ENCODE data around the gene CLDN9.

CLDN9 gene

GRCh38 chr16:2974319-2975056 is 38.2 kb upstream of the CLDN9 start:
- no peak for DNase-seq

GRCh38 chr16:2975161-2975795 is 37.4 kb upstream of the CLDN9 start:
- no peak for DNase-seq

- no peak for DNase-seq
Measured at GRCh38 chr16:2976201-2976600, 36.5 kb upstream of the CLDN9 start.

GRCh38 chr16:2976673-2977072 is 36.0 kb upstream of the CLDN9 start:
- DNase-seq, result no peak

- DNase-seq, result peak; percentile 32
Measured at GRCh38 chr16:2977440-2977839, 35.3 kb upstream of the CLDN9 start.

- DNase-seq, result no peak
Measured at GRCh38 chr16:2979669-2980226, 33.0 kb upstream of the CLDN9 start.

- peak; percentile 51 for DNase-seq
Measured at GRCh38 chr16:2980227-2981176, 32.2 kb upstream of the CLDN9 start, which contains the start of gene PKMYT1. Gene PKMYT1 (minus strand): TSS chr16:2980446. CDS start chr16:2979657, 789 bp downstream.

- no peak for DNase-seq
Measured at GRCh38 chr16:2981177-2981898, 31.4 kb upstream of the CLDN9 start.

GRCh38 chr16:2981899-2982250 is 30.8 kb upstream of the CLDN9 start:
- no peak for DNase-seq

- DNase-seq, result no peak
Measured at GRCh38 chr16:2982402-2982801, 30.3 kb upstream of the CLDN9 start.

- peak; percentile 26 for DNase-seq
Measured at GRCh38 chr16:2983706-2984136, 29.0 kb upstream of the CLDN9 start.

GRCh38 chr16:2985462-2985861 is 27.3 kb upstream of the CLDN9 start:
- DNase-seq, result peak; percentile 35

- peak; percentile 86 for DNase-seq
Measured at GRCh38 chr16:2985893-2986355, 26.8 kb upstream of the CLDN9 start.

- no peak for DNase-seq
Measured at GRCh38 chr16:2986623-2987188, 26.0 kb upstream of the CLDN9 start.

GRCh38 chr16:2987286-2987685 is 25.4 kb upstream of the CLDN9 start:
- DNase-seq, result no peak

- DNase-seq, result peak; percentile 27
Measured at GRCh38 chr16:2987833-2988232, 24.9 kb upstream of the CLDN9 start.

- no peak for DNase-seq
Measured at GRCh38 chr16:2988590-2989099, 24.1 kb upstream of the CLDN9 start.

- DNase-seq, result no peak
Measured at GRCh38 chr16:2990891-2991290, 21.8 kb upstream of the CLDN9 start.

- DNase-seq, result no peak
Measured at GRCh38 chr16:2991566-2992261, 21.0 kb upstream of the CLDN9 start.

GRCh38 chr16:2992383-2993081 is 20.2 kb upstream of the CLDN9 start:
- no peak for DNase-seq

Data from NCI-H446 treated with DMSO at 0.1 percent for 48 hours (cell line).